HG03064 (cell line): ENCODE data around the gene STOML3.
"Not testable (repeated sequence)": the region's sequence is repeated elsewhere in the genome, so short reads cannot be mapped to it uniquely, and the experiment has no call there.

Source experiments
- ATAC-seq: cut with Tn5 transposase; IDR thresholded peaks from one replicate; pipeline ENCODE4 v1.9.1; 2021; ENCODE audit warnings: low read depth; ENCODE audit not compliant: unreplicated experiment

The STOML3 gene, protein sequence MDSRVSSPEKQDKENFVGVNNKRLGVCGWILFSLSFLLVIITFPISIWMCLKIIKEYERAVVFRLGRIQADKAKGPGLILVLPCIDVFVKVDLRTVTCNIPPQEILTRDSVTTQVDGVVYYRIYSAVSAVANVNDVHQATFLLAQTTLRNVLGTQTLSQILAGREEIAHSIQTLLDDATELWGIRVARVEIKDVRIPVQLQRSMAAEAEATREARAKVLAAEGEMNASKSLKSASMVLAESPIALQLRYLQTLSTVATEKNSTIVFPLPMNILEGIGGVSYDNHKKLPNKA

GRCh38 chr13:38990693-38991092 is at the start of gene STOML3:
TSS of gene STOML3 (minus strand) at chr13:38990831. CDS start at chr13:38990721, 110 bp downstream.
- ATAC-seq, result no peak

DNA sequence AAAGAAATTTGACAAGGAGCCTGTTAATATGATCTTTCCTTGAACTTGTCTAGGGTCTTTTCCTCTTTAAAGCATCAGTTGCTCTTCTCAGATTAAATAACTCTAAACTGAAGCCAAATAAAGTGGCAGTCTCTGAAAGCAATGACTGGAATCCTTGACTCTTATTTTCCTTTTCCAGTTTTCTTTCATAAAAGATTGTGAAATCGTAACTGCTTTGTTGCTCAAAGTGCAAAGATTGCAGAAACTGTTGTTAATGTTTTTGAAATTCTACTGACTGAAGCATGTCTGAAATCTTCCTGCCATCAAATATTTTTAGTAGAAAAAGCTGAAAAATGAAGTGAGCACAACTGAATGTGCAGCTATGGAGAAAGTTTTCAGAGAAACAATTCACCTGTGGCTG is 49.6 kb upstream of the STOML3 start:
- no peak for ATAC-seq

GRCh38 chr13:39039041-39039440 is 48.4 kb upstream of the STOML3 start:
- ATAC-seq, result no peak

DNA sequence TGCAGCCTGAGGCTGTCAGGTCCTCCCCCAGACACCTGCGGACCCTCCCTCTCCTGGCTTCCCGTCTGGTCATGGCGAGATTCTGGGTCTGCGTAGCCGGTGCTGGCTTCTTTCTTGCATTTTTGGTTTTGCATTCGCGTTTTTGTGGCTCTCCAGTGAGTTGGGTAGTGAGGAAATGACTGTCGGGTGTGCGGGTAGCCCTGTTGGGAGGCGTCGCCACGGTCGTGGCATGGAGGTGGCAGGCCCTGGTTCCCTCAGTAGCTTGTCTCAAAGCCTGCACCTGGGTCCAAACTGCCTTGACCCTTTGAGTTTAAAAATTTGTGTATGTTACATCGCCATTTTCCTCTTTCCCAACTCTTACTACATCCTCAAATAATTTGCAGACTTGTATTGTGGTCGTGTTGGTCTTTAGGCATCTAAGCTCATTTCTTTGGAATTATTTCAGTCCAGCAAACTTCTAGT is 48.0 kb upstream of the STOML3 start:
- ATAC-seq, result peak; percentile 29

GRCh38 chr13:39037880-39038568 is 47.4 kb upstream of the STOML3 start, which contains the start of the genes NHLRC3 and PROSER1:
TSS of gene NHLRC3 (plus strand) at chr13:39038456. CDS start at chr13:39038640, 184 bp downstream.
TSS of gene PROSER1 (minus strand) at chr13:39038089. CDS start at chr13:39037242, 847 bp downstream.
- peak; percentile 74 for ATAC-seq

- ATAC-seq, result peak; percentile 46
These were observed 46.8 kb upstream of the STOML3 start for GRCh38 chr13:39037410-39037879.

DNA sequence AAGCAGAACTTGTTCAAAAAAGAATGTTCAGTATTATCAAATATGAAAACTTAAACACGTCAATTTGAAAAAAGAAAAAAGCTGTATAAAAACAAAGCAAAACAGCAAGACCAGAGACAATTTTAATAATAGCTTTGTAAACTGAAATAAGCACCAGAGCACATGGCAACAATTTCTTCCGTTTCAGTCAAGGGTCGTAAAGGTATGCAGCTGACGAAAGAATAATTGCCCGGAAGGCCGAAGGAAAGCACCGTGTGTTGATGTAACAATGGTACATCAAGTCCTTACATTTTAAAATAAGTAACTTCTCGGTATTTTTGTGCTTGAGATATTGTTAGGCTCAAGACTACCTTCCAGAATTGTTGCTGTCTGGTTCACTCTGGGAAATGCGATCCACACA is 45.6 kb upstream of the STOML3 start:
- no peak for ATAC-seq

GRCh38 chr13:39035799-39036198 is 45.2 kb upstream of the STOML3 start:
- no peak for ATAC-seq

GRCh38 chr13:39035204-39035603 is 44.6 kb upstream of the STOML3 start:
- no peak for ATAC-seq

DNA sequence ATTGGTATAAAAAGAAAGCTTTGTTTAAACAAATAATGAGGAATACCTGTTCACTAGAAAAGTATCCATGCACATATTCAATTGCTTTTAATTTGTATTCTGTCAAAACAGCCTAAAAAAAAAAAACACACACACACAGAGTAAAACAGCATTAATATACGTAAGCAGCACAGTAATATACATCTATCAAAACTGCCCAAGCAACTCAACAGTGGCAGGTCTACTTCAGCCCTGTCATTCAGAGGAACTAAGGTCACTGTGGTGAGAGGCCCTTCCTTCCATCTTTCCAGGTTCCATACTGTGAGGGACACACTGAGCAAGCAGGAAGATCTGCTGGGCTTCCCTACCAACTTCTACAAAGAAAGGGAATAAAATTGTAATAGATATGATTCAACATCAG is 43.5 kb upstream of the STOML3 start:
- no peak for ATAC-seq

DNA sequence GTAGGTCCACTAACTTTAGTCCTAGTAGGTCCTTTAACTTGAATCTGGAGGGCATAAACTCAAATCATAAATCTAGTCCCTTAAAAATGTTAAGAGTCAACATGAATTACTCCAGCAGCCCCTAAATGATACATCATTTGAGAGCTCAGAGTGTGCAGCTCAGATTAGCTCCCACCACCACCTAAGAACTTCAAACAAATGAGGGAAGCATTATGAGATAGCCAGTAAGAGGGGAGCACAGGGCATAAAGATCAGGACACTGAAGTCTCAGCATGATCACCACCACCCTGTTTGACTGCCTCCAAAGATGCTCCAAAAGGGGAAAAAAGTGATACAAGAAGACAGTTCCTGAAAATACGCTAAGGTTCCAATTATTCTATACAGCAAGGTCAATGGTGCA is 41.5 kb upstream of the STOML3 start:
- ATAC-seq, result no peak

GRCh38 chr13:39025433-39025839 is 34.8 kb upstream of the STOML3 start:
- no peak for ATAC-seq

DNA sequence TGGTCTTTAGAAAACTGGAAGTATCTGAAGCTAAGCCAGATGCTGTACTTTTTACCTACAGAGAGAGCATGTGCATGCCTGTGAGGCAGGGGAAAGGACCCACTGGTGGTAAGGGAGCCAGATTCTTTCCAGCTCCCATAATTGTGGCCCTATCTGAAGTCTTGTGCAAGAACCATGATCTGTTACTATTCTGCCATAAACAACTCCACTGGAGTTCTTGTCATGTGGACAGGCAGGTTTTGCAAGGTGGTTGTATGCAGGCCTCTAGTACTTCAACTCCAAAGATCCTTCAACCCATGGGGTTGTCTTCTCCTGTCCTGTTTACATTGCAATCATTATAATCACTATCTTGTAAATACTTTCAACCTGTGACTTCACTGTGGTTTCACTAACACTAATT is 33.1 kb upstream of the STOML3 start:
- ATAC-seq, result no peak

GRCh38 chr13:39023316-39023715 is 32.7 kb upstream of the STOML3 start:
- ATAC-seq, result no peak

- ATAC-seq, result no peak
These were observed 30.3 kb upstream of the STOML3 start for GRCh38 chr13:39020853-39021462.

DNA sequence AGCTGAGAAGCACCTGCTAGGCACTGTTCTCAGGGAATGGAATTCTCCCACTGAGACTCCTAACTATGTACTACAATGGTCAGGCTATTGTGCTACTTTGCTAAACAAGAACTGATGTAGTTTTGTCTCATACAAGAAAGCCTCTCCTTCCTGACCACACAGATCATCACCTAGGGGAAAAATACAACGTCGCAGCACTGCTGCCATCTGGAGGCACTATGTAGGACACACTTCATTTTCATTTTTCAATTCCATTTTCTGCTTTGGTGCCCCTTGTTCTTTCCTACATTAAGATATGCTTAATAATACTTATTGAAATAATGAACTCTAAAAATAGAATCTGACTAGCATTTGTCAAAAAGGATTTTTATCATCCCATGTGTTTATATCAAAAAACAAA is 26.2 kb upstream of the STOML3 start:
- peak; percentile 78 for ATAC-seq

GRCh38 chr13:39016087-39016486 is 25.5 kb upstream of the STOML3 start:
- ATAC-seq, result peak; percentile 88

DNA sequence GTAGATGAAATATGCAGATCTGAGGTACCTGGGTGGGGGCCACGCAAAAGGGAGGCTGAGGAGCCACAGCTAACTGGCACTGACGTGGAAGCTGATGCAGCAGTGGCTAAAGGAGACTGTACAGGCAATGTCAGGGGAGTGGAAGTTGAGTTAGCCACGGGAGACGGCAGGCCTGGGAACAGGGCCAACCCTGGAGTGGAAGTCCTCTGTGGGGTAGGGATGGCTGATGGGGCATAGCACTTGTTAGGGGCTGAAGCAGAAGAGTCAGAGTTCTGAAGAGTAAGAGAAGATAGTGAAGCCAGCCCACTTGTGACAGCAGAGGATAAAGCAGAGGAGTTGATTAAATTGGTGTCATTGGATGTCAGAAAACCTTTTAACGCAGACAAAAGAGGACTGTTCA is 22.8 kb upstream of the STOML3 start:
- ATAC-seq, result no peak

GRCh38 chr13:39012608-39013007 is 22.0 kb upstream of the STOML3 start:
- no peak for ATAC-seq

- ATAC-seq, result not testable (repeated sequence)
These were observed 15.9 kb upstream of the STOML3 start for GRCh38 chr13:39006371-39007111.

DNA sequence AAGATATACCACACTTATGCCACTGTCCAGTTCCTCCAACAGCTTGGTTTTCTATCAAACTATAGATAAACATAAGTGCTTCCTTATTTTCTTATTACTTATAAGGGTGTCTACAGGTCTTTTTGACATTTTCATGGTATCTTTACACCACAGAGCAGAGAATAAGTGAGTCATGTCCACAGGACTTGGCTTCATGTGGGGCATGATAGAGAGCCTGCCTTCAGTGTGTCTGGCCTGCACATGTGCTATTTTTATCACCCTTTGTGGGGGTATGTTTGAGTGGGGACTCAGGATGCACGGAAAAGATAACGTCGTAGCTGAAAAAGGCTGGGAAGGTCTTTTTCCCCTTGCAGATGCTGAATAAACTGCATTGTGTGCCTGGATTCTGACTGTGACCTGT is 8.1 kb upstream of the STOML3 start:
- ATAC-seq, result no peak
